Left hindlimb (tissue), 1 donor: ENCODE measurements around the gene XYLT1.

Experiments
- DNase-seq: peaks from one replicate; pipeline ENCODE4 v3.0.0-alpha.2; 2018

XYLT1 gene

GRCh38 chr16:17245776-17246175 lies 225.0 kb downstream of the XYLT1 start:
- DNase-seq: no peak

- DNase-seq: no peak
Observed at GRCh38 chr16:17244872-17245551, 225.7 kb downstream of the XYLT1 start.

- no peak for DNase-seq
Observed at GRCh38 chr16:17241264-17241835, 229.4 kb downstream of the XYLT1 start.

- DNase-seq: no peak
Observed at GRCh38 chr16:17238285-17239028, 232.3 kb downstream of the XYLT1 start.

GRCh38 chr16:17237350-17237944 lies 233.3 kb downstream of the XYLT1 start:
- DNase-seq: no peak

GRCh38 chr16:17235147-17235815 lies 235.5 kb downstream of the XYLT1 start:
- no peak for DNase-seq

- DNase-seq: no peak
Observed at GRCh38 chr16:17233318-17234002, 237.3 kb downstream of the XYLT1 start.

GRCh38 chr16:17232487-17232886 lies 238.3 kb downstream of the XYLT1 start:
- DNase-seq: no peak

- no peak for DNase-seq
Observed at GRCh38 chr16:17231972-17232371, 238.8 kb downstream of the XYLT1 start.

- DNase-seq: no peak
Observed at GRCh38 chr16:17230932-17231581, 239.7 kb downstream of the XYLT1 start.

- no peak for DNase-seq
Observed at GRCh38 chr16:17229766-17230165, 241.0 kb downstream of the XYLT1 start.

- DNase-seq: no peak
Observed at GRCh38 chr16:17229131-17229530, 241.6 kb downstream of the XYLT1 start.

GRCh38 chr16:17228708-17229055 lies 242.1 kb downstream of the XYLT1 start:
- no peak for DNase-seq

GRCh38 chr16:17228048-17228707 lies 242.6 kb downstream of the XYLT1 start:
- DNase-seq: no peak

GRCh38 chr16:17227278-17227677 lies 243.5 kb downstream of the XYLT1 start:
- no peak for DNase-seq

GRCh38 chr16:17225541-17225940 lies 245.2 kb downstream of the XYLT1 start:
- no peak for DNase-seq

- peak; percentile 75 for DNase-seq
Observed at GRCh38 chr16:17224879-17225281, 245.9 kb downstream of the XYLT1 start.

GRCh38 chr16:17224350-17224749 lies 246.4 kb downstream of the XYLT1 start:
- no peak for DNase-seq

GRCh38 chr16:17223576-17223975 lies 247.2 kb downstream of the XYLT1 start:
- DNase-seq: no peak

GRCh38 chr16:17222871-17223401 lies 247.8 kb downstream of the XYLT1 start:
- DNase-seq: no peak

- DNase-seq: no peak
Observed at GRCh38 chr16:17219991-17220390, 250.8 kb downstream of the XYLT1 start.
